GM12878 (cell line): ENCODE results near the gene IRS1.

ENCODE experiments used
- CHD1 ChIP-seq: IDR thresholded peaks from 2 replicates; pipeline ENCODE4 v1.6.1; 2012; ENCODE audit warnings: low read depth, low read length, improper control_type of control experiment
- CTCF ChIP-seq, 3 experiments: IDR thresholded peaks in 2 of 3; conservative IDR thresholded peaks in 1 of 3; 2 replicates each; pipeline ENCODE4 v1.5.1; 2011; ENCODE audit warnings: low read depth in 3 of 3, low read length in 3 of 3, mild to moderate bottlenecking in 3 of 3, control low read depth in 2 of 3, moderate library complexity in 2 of 3, inconsistent platforms in 1 of 3, mixed read lengths in 1 of 3; ENCODE audit not compliant: control insufficient read depth in 2 of 3, insufficient read depth in 1 of 3; ENCODE audit errors: extremely low read depth in 1 of 3
- EP300 ChIP-seq, 2 experiments: fragments of 150-350 bp in 1 of 2; IDR thresholded peaks; 2 replicates each; pipeline ENCODE4 v1.6.1; 2011 to 2012; ENCODE audit warnings: low read depth in 2 of 2, low read length in 2 of 2, borderline replicate concordance in 1 of 2, improper control_type of control experiment in 1 of 2, inconsistent platforms in 1 of 2; ENCODE audit not compliant: control insufficient read depth in 1 of 2
- ESRRA ChIP-seq: IDR thresholded peaks from 2 replicates; pipeline ENCODE4 v1.6.1; 2012; ENCODE audit warnings: mild to moderate bottlenecking, low read length, improper control_type of control experiment
- IRF4 ChIP-seq: IDR thresholded peaks from 2 replicates; pipeline ENCODE4 v1.6.1; 2011; ENCODE audit warnings: low read depth, low read length
- MAX ChIP-seq: IDR thresholded peaks from 2 replicates; pipeline ENCODE4 v1.6.1; 2012; ENCODE audit warnings: low read depth, low read length, improper control_type of control experiment
- MXI1 ChIP-seq: fragments of 150-350 bp; IDR thresholded peaks from 2 replicates; pipeline ENCODE4 v1.6.1; 2011; ENCODE audit warnings: low read depth, mild to moderate bottlenecking, inconsistent platforms, low read length, improper control_type of control experiment
- MYC ChIP-seq: IDR thresholded peaks from 2 replicates; pipeline ENCODE4 v1.6.1; 2011; ENCODE audit warnings: mild to moderate bottlenecking, low read length, moderate library complexity, inconsistent platforms; ENCODE audit not compliant: insufficient read depth, insufficient replicate concordance, insufficient read length, severe bottlenecking
- POLR2AphosphoS2 ChIP-seq: IDR thresholded peaks from 2 replicates; pipeline ENCODE4 v1.6.1; 2011; ENCODE audit warnings: low read depth, mild to moderate bottlenecking, low read length, improper control_type of control experiment, moderate library complexity
- RAD21 ChIP-seq: IDR thresholded peaks from 2 replicates; pipeline ENCODE4 v1.6.1; 2011; ENCODE audit warnings: mild to moderate bottlenecking, low read depth, low read length, moderate library complexity; ENCODE audit not compliant: insufficient read depth
- SMAD1 ChIP-seq: fragments of 450-650 bp; IDR thresholded peaks from 2 replicates; pipeline ENCODE4 v1.6.1; 2018; ENCODE audit warnings: mild to moderate bottlenecking, low read depth; ENCODE audit not compliant: partially characterized antibody
- TAF1 ChIP-seq: IDR thresholded peaks from 2 replicates; pipeline ENCODE4 v1.6.1; 2011; ENCODE audit warnings: mild to moderate bottlenecking, low read depth, low read length, borderline replicate concordance
- YY1 ChIP-seq: IDR thresholded peaks from 2 replicates; pipeline ENCODE4 v1.6.1; 2011; ENCODE audit warnings: low read depth, mild to moderate bottlenecking, low read length
- ZBTB11 ChIP-seq: fragments of 450-650 bp; formaldehyde crosslinking; IDR thresholded peaks from 2 replicates; pipeline ENCODE4 v1.5.0; 2022; ENCODE audit warnings: mild to moderate bottlenecking, missing genetic modification characterization

GRCh38 chr2:226839951-226840350 lies 40.3 kb upstream of the IRS1 start:
- TF ChIP-seq YY1 (no peak), POLR2AphosphoS2 (no peak), MYC (no peak), CHD1 (no peak), TAF1 (no peak), EP300 (IDR thresholded peaks at IDR 0.05; ENCODE audit: borderline replicate concordance in 1 of 2, control insufficient read depth in 1 of 2, low read depth in 2 of 2, low read length in 2 of 2) (no peak), SMAD1 (no peak), CTCF (IDR thresholded peaks at IDR 0.05 in 2 of 3, conservative IDR thresholded peaks at IDR 0.05 in 1 of 3; ENCODE audit: control insufficient read depth in 2 of 3, extremely low read depth in 1 of 3, insufficient read depth in 1 of 3, low read depth in 3 of 3, low read length in 3 of 3) (no peak), ESRRA (no peak), MXI1 (no peak), RAD21 (no peak), MAX (no peak), ZBTB11 (no peak), IRF4 (no peak)
